Neural progenitor cell (in vitro differentiated cells): ENCODE measurements around the gene KLF16.

Source experiments
- EZH2 ChIP-seq: fragments of 200-600 bp; sonication (generic); IDR thresholded peaks from 2 replicates; pipeline ENCODE4 v1.6.1; 2017; ENCODE audit warnings: antibody characterized with exemption, mild to moderate bottlenecking, moderate library complexity
- TF ChIP-seq, protein P1 (sequence below): fragments of 200-600 bp; sonication (generic); IDR thresholded peaks from 2 replicates; pipeline ENCODE4 v1.5.1; 2017; ENCODE audit warnings: antibody characterized with exemption, mild to moderate bottlenecking

- TF ChIP-seq, protein P1, sequence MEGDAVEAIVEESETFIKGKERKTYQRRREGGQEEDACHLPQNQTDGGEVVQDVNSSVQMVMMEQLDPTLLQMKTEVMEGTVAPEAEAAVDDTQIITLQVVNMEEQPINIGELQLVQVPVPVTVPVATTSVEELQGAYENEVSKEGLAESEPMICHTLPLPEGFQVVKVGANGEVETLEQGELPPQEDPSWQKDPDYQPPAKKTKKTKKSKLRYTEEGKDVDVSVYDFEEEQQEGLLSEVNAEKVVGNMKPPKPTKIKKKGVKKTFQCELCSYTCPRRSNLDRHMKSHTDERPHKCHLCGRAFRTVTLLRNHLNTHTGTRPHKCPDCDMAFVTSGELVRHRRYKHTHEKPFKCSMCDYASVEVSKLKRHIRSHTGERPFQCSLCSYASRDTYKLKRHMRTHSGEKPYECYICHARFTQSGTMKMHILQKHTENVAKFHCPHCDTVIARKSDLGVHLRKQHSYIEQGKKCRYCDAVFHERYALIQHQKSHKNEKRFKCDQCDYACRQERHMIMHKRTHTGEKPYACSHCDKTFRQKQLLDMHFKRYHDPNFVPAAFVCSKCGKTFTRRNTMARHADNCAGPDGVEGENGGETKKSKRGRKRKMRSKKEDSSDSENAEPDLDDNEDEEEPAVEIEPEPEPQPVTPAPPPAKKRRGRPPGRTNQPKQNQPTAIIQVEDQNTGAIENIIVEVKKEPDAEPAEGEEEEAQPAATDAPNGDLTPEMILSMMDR: no peak
- TF ChIP-seq EZH2: no peak
Measured at GRCh38 chr19:1808395-1808731, 55.0 kb downstream of the KLF16 start.
